ENCODE measurements around the gene ZFP57.

- no peak for TF ChIP-seq EZH2 (IDR thresholded peaks at IDR 0.05; ENCODE audit: low read length, unreplicated experiment)
- TF ChIP-seq CTCF (conservative IDR thresholded peaks at IDR 0.05; ENCODE audit: low read depth, low read length): no peak
Measured at GRCh38 chr6:29631860-29632731, 48.9 kb downstream of the ZFP57 start.
